A549 (cell line): ENCODE data around the gene MND1. TPM values are rescaled to one million over a fixed set of nuclear protein-coding genes. Genes with fewer than 3 reads are reported as not detected.

Experiments
- ATAC-seq, 2 experiments: fragments of 200-7000 bp in 1 of 2; fragments of >200 bp in 1 of 2; cut with Nextera tagmentation in 1 of 2; cut with Tn5 transposase in 1 of 2; 3 replicates each; pipeline versions ENCODE4 v1.8.0 to v1.9.1; 2018 to 2020; ENCODE audit warnings: mild to moderate bottlenecking in 1 of 2, moderate library complexity in 1 of 2
- CTCF ChIA-PET: fragments of 300-600 bp; sonication (Branson Sonifier 250); formaldehyde crosslinking; extraction: SDS; loops from one replicate; lab custom pipeline; 2021; ENCODE audit warnings: antibody characterized with exemption, inconsistent platforms; lab: Yijun Ruan, JAX
- POLR2A ChIA-PET: fragments of 350-600 bp; formaldehyde crosslinking; extraction: SDS; loops from one replicate; lab custom pipeline; 2021; ENCODE audit warnings: antibody characterized with exemption, inconsistent platforms; lab: Yijun Ruan, JAX
- DNase-seq, 2 experiments: peaks; one replicate each; pipeline versions ENCODE4 v3.0.0 to v3.0.0-alpha.2; 2011 to 2016; ENCODE audit warnings: low read depth in 1 of 2, low spot score in 1 of 2
- FAIRE-seq: peaks from 2 replicates; lab custom pipeline; 2011; peaks lifted over from hg19 to GRCh38; lab: Jason Lieb, UNC
- H3K27ac ChIP-seq, 2 experiments: fragments of >200 bp; sonication (Bioruptor Twin); formaldehyde crosslinking; 3 replicates each; pipeline ENCODE4 v1.5.1; 2016 to 2017
- H3K4me1 ChIP-seq: fragments of >200 bp; sonication (Bioruptor Twin); formaldehyde crosslinking; 3 replicates; pipeline ENCODE4 v1.6.1; 2016
- H3K4me2 ChIP-seq: fragments of >200 bp; sonication (Bioruptor Twin); formaldehyde crosslinking; 3 replicates; pipeline ENCODE4 v1.6.1; 2016
- H3K4me3 ChIP-seq: fragments of >200 bp; sonication (Bioruptor Twin); formaldehyde crosslinking; 3 replicates; pipeline ENCODE4 v1.5.1; 2016
- H3K9me3 ChIP-seq: fragments of >200 bp; sonication (Bioruptor Twin); formaldehyde crosslinking; 3 replicates; pipeline ENCODE4 v1.6.1; 2016
- CEBPB ChIP-seq, 2 experiments: fragments of >200 bp in 1 of 2; sonication (Bioruptor Twin) in 1 of 2; formaldehyde crosslinking in 1 of 2; IDR thresholded peaks; 2 replicates each; pipeline ENCODE4 v1.6.1; 2012 to 2016
- CHD4 ChIP-seq: fragments of 200-600 bp; sonication (generic); IDR thresholded peaks from 2 replicates; pipeline ENCODE4 v1.6.1; 2016; ENCODE audit warnings: antibody characterized with exemption, mild to moderate bottlenecking, borderline replicate concordance
- E2F6 ChIP-seq: IDR thresholded peaks from 2 replicates; pipeline ENCODE4 v1.6.1; 2012; ENCODE audit warnings: low read depth, borderline replicate concordance
- EHF ChIP-seq: fragments of 250-450 bp; sonication (Bioruptor Pico); IDR thresholded peaks from 2 replicates; pipeline ENCODE4 v1.5.0; 2020; ENCODE audit warnings: mild to moderate bottlenecking
- EHMT2 ChIP-seq: fragments of 200-600 bp; sonication (generic); IDR thresholded peaks from 2 replicates; pipeline ENCODE4 v1.6.1; 2016; ENCODE audit warnings: antibody characterized with exemption, low read depth, mild to moderate bottlenecking, moderate library complexity
- EP300 ChIP-seq, 2 experiments: fragments of >200 bp; sonication (Bioruptor Twin); formaldehyde crosslinking; IDR thresholded peaks; 2 replicates in 1 of 2; 3 replicates in 1 of 2; pipeline ENCODE4 v1.6.1; 2016 to 2017
- ESRRA ChIP-seq: fragments of 150-350 bp; IDR thresholded peaks from 2 replicates; pipeline ENCODE4 v1.6.1; 2014; ENCODE audit warnings: mild to moderate bottlenecking, low read length, borderline replicate concordance
- FOSB ChIP-seq: fragments of 250-450 bp; sonication (Bioruptor Pico); IDR thresholded peaks from 2 replicates; pipeline ENCODE4 v1.5.0; 2020; ENCODE audit warnings: mild to moderate bottlenecking, moderate library complexity
- FOSL2 ChIP-seq, 2 experiments: fragments of 450-650 bp in 1 of 2; fragments of >200 bp in 1 of 2; sonication (Bioruptor Twin) in 1 of 2; formaldehyde crosslinking; IDR thresholded peaks; 2 replicates each; pipeline versions ENCODE4 v1.5.0 to v1.6.1; 2016 to 2020; ENCODE audit warnings: mild to moderate bottlenecking in 1 of 2, moderate library complexity in 1 of 2
- HDAC2 ChIP-seq: fragments of 200-600 bp; sonication (generic); IDR thresholded peaks from 2 replicates; pipeline ENCODE4 v1.6.1; 2016
- HMGXB4 ChIP-seq: fragments of 250-450 bp; sonication (Bioruptor Pico); IDR thresholded peaks from 2 replicates; pipeline ENCODE4 v1.5.0; 2021; ENCODE audit warnings: mild to moderate bottlenecking, moderate library complexity, borderline replicate concordance
- HOXB5 ChIP-seq: fragments of 250-450 bp; sonication (Bioruptor Pico); IDR thresholded peaks from 2 replicates; pipeline ENCODE4 v1.5.0; 2020; ENCODE audit warnings: mild to moderate bottlenecking, moderate library complexity
- KDM5A ChIP-seq: fragments of 200-600 bp; sonication (generic); IDR thresholded peaks from 2 replicates; pipeline ENCODE4 v1.6.1; 2016; ENCODE audit warnings: antibody characterized with exemption, mild to moderate bottlenecking
- MAZ ChIP-seq: fragments of 150-350 bp; IDR thresholded peaks from 2 replicates; pipeline ENCODE4 v1.6.1; 2014; ENCODE audit warnings: antibody characterized with exemption, low read depth, low read length, borderline replicate concordance
- MYC ChIP-seq: IDR thresholded peaks from 2 replicates; pipeline ENCODE4 v1.6.1; 2012; ENCODE audit warnings: mild to moderate bottlenecking, inconsistent platforms, low read length, improper control_type of control experiment, borderline replicate concordance
- NPAS2 ChIP-seq: fragments of 250-450 bp; sonication (Bioruptor Pico); IDR thresholded peaks from 2 replicates; pipeline ENCODE4 v1.8.0; 2022; ENCODE audit warnings: mild to moderate bottlenecking, moderate library complexity, borderline replicate concordance
- NR3C1 ChIP-seq: fragments of >200 bp; sonication (Bioruptor Twin); formaldehyde crosslinking; IDR thresholded peaks from 3 replicates; pipeline ENCODE4 v1.6.1; 2017
- PHF8 ChIP-seq: fragments of 200-600 bp; sonication (generic); IDR thresholded peaks from 2 replicates; pipeline ENCODE4 v1.6.1; 2016; ENCODE audit warnings: low read depth, mild to moderate bottlenecking, antibody characterized with exemption, moderate library complexity, borderline replicate concordance
- POLR2A ChIP-seq: IDR thresholded peaks from 2 replicates; pipeline ENCODE4 v1.6.1; 2012; ENCODE audit warnings: mild to moderate bottlenecking, low read length
- RAD21 ChIP-seq, 2 experiments: fragments of >200 bp in 1 of 2; sonication (Bioruptor Twin) in 1 of 2; formaldehyde crosslinking in 1 of 2; IDR thresholded peaks in 1 of 2; conservative IDR thresholded peaks in 1 of 2; 2 replicates in 1 of 2; 3 replicates in 1 of 2; pipeline ENCODE4 v1.6.1; 2012 to 2018; ENCODE audit warnings: inconsistent platforms in 1 of 2
- RFX5 ChIP-seq: fragments of 450-650 bp; IDR thresholded peaks from 2 replicates; pipeline ENCODE4 v1.7.1; 2014; ENCODE audit warnings: antibody characterized with exemption, mild to moderate bottlenecking, moderate library complexity
- SMC3 ChIP-seq: fragments of >200 bp; sonication (Bioruptor Twin); formaldehyde crosslinking; IDR thresholded peaks from 3 replicates; pipeline ENCODE4 v1.6.1; 2018; ENCODE audit warnings: inconsistent platforms
- TP53 ChIP-seq: fragments of 250-450 bp; sonication (Bioruptor Pico); IDR thresholded peaks from 2 replicates; pipeline ENCODE4 v1.5.0; 2021; ENCODE audit warnings: mild to moderate bottlenecking, moderate library complexity
- ZC3H11A ChIP-seq: fragments of 450-650 bp; IDR thresholded peaks from 2 replicates; pipeline ENCODE4 v1.6.1; 2014; ENCODE audit warnings: antibody characterized with exemption, mild to moderate bottlenecking
- ZFP36 ChIP-seq: fragments of 450-650 bp; IDR thresholded peaks from 2 replicates; pipeline ENCODE4 v1.6.1; 2014; ENCODE audit warnings: borderline replicate concordance; ENCODE audit not compliant: partially characterized antibody
- ZNF302 ChIP-seq: fragments of 250-450 bp; sonication (Bioruptor Pico); IDR thresholded peaks from 2 replicates; pipeline ENCODE4 v1.9.0; 2021; ENCODE audit warnings: inconsistent platforms, mild to moderate bottlenecking, moderate library complexity
- WGBS: methylation state at CpG from one replicate; pipeline ENCODE4 v1.1.6; 2017; ENCODE audit errors: missing lambda C conversion rate; 5-methylcytosine and 5-hydroxymethylcytosine counted together
- polyA plus RNA-seq, 4 experiments: library from polyadenylated mRNA; depleted of rRNA in 3 of 4; stranded (reverse); fragments of >200 nt; fragmentation: RNase III in 1 of 4; extraction: RNeasy Plus Mini Kit Qiagen cat#74134 plus additional on column Dnase treatment in 1 of 4; gene quantifications; 2 replicates in 3 of 4; 3 replicates in 1 of 4; pipeline ENCODE4 v1.2.3, GENCODE V29; 2011 to 2017
- TF ChIP-seq, protein P1 (sequence below): fragments of >200 bp; sonication (Bioruptor Twin); formaldehyde crosslinking; IDR thresholded peaks from 3 replicates; pipeline ENCODE4 v1.6.1; 2016

MND1 gene
- polyA plus RNA-seq, 2 of the 4 experiments (the other 2 are of a cell fraction) = 16.3 to 16.6 TPM

GRCh38 chr4:153297116-153297515 lies 47.4 kb upstream of the MND1 start:
- 86% methylated on average over 8 of the region's 8 CpGs for WGBS
- DNase-seq = no peak
- no peak for ATAC-seq
- POLR2A ChIA-PET = no interaction called here
- TF ChIP-seq CHD4 = no peak
- H3K4me3 ChIP-seq = no peak overlapping the region
- CTCF ChIA-PET = no interaction called here
- no peak overlapping the region for H3K4me2 ChIP-seq
- H3K4me1 ChIP-seq = peaks cover 3% of the 10 kb centered on the region; the same call in 1 of the 3 replicates
- no peak for FAIRE-seq
- peaks cover 8% of the 10 kb centered on the region; the same call in 2 of the 3 replicates for H3K9me3 ChIP-seq
- H3K27ac ChIP-seq = no peak overlapping the region

GRCh38 chr4:153310793-153311192 lies 33.7 kb upstream of the MND1 start:
- Histone ChIP-seq H3K4me3 (no peak overlapping the region), H3K4me2 (no peak overlapping the region), H3K27ac (no peak overlapping the region), H3K9me3 (no peaks in the 10 kb centered on the region), H3K4me1 (no peaks in the 10 kb centered on the region)
- CTCF ChIA-PET = interaction anchor here (1.0 to 1.2 kb wide), 2 partner anchors 8 to 173 kb away, joined by 3 read pairs; no protein-coding TSS in a partner anchor
- ATAC-seq = no peak
- TF ChIP-seq FOSB (CRISPR knock-in tag) = no peak
- no peak for TF ChIP-seq SMC3
- TF ChIP-seq NPAS2 (CRISPR knock-in tag) = no peak
- TF ChIP-seq, protein P1, sequence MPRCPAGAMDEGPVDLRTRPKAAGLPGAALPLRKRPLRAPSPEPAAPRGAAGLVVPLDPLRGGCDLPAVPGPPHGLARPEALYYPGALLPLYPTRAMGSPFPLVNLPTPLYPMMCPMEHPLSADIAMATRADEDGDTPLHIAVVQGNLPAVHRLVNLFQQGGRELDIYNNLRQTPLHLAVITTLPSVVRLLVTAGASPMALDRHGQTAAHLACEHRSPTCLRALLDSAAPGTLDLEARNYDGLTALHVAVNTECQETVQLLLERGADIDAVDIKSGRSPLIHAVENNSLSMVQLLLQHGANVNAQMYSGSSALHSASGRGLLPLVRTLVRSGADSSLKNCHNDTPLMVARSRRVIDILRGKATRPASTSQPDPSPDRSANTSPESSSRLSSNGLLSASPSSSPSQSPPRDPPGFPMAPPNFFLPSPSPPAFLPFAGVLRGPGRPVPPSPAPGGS = no peak
- TF ChIP-seq RAD21 (conservative IDR thresholded peaks at IDR 0.05 in 1 of 2, IDR thresholded peaks at IDR 0.05 in 1 of 2) = no peak
- no peak for TF ChIP-seq EP300 (IDR thresholded peaks at IDR 0.05)
- no peak for TF ChIP-seq MAZ
- TF ChIP-seq EHF (CRISPR knock-in tag) = no peak
- TF ChIP-seq KDM5A = no peak
- TF ChIP-seq NR3C1 = no peak
- TF ChIP-seq PHF8 = no peak
- no peak for TF ChIP-seq POLR2A
- no peak for TF ChIP-seq ZFP36
- no peak for TF ChIP-seq MYC
- WGBS = 71% methylated on average over 1 of the region's 1 CpG
- POLR2A ChIA-PET = no interaction called here
- no peak for FAIRE-seq
- no peak for DNase-seq

- WGBS = 62% methylated on average over 1 of the region's 1 CpG
- ChIA-PET POLR2A (no interaction called here), CTCF (no interaction called here)
- Histone ChIP-seq H3K4me3 (no peak overlapping the region), H3K4me1 (no peaks in the 10 kb centered on the region), H3K27ac (no peak overlapping the region), H3K9me3 (no peaks in the 10 kb centered on the region), H3K4me2 (no peak overlapping the region)
- FAIRE-seq (no peak), ATAC-seq (no peak), DNase-seq (no peak)
- TF ChIP-seq FOSL2 (IDR thresholded peaks at IDR 0.05) = no peak
- TF ChIP-seq FOSL2 (CRISPR knock-in tag; IDR thresholded peaks at IDR 0.05) = no peak
- no peak for TF ChIP-seq E2F6
- TF ChIP-seq CHD4 = no peak
- TF ChIP-seq HMGXB4 (CRISPR knock-in tag) = no peak
- TF ChIP-seq FOSB (CRISPR knock-in tag) = no peak
- no peak for TF ChIP-seq MAZ
- no peak for TF ChIP-seq HDAC2
- no peak for TF ChIP-seq CEBPB (IDR thresholded peaks at IDR 0.05)
- TF ChIP-seq EHMT2 = no peak
- no peak for TF ChIP-seq SMC3
- TF ChIP-seq HOXB5 = no peak
- TF ChIP-seq ZNF302 (CRISPR knock-in tag) = no peak
- TF ChIP-seq ZC3H11A = no peak
- no peak for TF ChIP-seq TP53 (CRISPR knock-in tag)
- TF ChIP-seq RFX5 = no peak
- no peak for TF ChIP-seq ESRRA
Measured at GRCh38 chr4:153314915-153315314, 29.6 kb upstream of the MND1 start.
